Kidney epithelial cell (primary cell): ENCODE measurements around the gene TMEM165. TPM values are rescaled to one million over a fixed set of nuclear protein-coding genes. Genes with fewer than 3 reads are reported as not detected.
"Not testable (repeated sequence)": the region's sequence is repeated elsewhere in the genome, so short reads cannot be mapped to it uniquely, and the experiment has no call there.

Source experiments
- DNase-seq: peaks from one replicate; pipeline ENCODE4 v3.0.0-alpha.2; 2010; ENCODE audit warnings: low read depth
- H3K27me3 ChIP-seq: 2 replicates; pipeline ENCODE4 v1.6.0; 2011; ENCODE audit warnings: low read length; ENCODE audit not compliant: control insufficient read depth, insufficient read depth
- H3K36me3 ChIP-seq: 2 replicates; pipeline ENCODE4 v1.5.1; 2011; ENCODE audit warnings: low read length; ENCODE audit not compliant: control insufficient read depth, insufficient read depth
- H3K4me3 ChIP-seq: 2 replicates; pipeline ENCODE4 v1.5.1; 2011; ENCODE audit warnings: low read depth, mild to moderate bottlenecking, control low read depth, low read length
- total RNA-seq: library from RNA; depleted of rRNA; stranded (reverse); fragments of >200 nt; gene quantifications from 2 replicates; pipeline ENCODE4 v1.2.3, GENCODE V29; 2015
- TF ChIP-seq, protein P1 (sequence below): IDR thresholded peaks from 2 replicates; pipeline ENCODE4 v1.5.1; 2011; ENCODE audit warnings: mild to moderate bottlenecking, moderate library complexity, low read length, control low read depth, inconsistent platforms; ENCODE audit not compliant: insufficient read depth, poor library complexity, severe bottlenecking

Gene TMEM165, protein sequence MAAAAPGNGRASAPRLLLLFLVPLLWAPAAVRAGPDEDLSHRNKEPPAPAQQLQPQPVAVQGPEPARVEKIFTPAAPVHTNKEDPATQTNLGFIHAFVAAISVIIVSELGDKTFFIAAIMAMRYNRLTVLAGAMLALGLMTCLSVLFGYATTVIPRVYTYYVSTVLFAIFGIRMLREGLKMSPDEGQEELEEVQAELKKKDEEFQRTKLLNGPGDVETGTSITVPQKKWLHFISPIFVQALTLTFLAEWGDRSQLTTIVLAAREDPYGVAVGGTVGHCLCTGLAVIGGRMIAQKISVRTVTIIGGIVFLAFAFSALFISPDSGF
- total RNA-seq: 129 and 159 TPM in 2 replicates

DNA sequence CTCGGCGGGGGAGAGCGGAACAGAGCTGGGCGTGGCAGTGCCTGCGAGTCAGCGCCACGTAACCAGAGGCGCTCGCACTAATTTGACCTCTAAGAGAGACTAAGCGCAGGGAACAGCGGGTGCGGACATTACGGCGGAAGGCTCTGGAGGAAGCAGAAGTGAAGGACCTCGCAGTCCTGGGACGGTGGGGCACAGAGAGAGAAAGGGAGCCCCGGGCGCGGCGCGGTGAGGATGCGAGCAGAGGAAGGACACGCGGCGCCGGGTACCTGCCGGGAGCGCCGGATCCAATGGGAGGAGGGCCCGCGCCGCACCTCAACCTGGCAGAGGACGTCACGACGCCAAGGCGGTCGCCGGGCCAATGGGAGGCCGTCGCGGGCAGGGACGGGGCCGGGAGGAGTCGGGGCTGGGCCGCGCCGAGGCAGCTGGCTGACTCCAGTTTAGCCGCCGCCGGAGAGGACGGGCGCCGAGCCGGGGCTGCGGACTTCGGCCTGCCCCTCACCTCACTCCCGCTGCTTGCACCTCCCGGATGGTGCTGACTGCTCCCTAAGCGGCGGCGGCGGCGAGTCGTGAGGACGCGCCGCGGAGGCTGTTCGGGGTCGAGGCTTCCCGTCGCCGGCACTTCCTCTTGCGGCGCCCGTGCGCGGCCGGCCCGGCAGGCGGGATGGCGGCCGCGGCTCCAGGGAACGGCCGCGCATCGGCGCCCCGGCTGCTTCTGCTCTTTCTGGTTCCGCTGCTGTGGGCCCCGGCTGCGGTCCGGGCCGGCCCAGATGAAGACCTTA, at the start of gene TMEM165:
TSS of gene TMEM165 (plus strand) at position 429 of the 779 bp plus-strand sequence. CDS start at position 662, 233 bp downstream.
- TF ChIP-seq, protein P1, sequence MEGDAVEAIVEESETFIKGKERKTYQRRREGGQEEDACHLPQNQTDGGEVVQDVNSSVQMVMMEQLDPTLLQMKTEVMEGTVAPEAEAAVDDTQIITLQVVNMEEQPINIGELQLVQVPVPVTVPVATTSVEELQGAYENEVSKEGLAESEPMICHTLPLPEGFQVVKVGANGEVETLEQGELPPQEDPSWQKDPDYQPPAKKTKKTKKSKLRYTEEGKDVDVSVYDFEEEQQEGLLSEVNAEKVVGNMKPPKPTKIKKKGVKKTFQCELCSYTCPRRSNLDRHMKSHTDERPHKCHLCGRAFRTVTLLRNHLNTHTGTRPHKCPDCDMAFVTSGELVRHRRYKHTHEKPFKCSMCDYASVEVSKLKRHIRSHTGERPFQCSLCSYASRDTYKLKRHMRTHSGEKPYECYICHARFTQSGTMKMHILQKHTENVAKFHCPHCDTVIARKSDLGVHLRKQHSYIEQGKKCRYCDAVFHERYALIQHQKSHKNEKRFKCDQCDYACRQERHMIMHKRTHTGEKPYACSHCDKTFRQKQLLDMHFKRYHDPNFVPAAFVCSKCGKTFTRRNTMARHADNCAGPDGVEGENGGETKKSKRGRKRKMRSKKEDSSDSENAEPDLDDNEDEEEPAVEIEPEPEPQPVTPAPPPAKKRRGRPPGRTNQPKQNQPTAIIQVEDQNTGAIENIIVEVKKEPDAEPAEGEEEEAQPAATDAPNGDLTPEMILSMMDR: no peak

DNA sequence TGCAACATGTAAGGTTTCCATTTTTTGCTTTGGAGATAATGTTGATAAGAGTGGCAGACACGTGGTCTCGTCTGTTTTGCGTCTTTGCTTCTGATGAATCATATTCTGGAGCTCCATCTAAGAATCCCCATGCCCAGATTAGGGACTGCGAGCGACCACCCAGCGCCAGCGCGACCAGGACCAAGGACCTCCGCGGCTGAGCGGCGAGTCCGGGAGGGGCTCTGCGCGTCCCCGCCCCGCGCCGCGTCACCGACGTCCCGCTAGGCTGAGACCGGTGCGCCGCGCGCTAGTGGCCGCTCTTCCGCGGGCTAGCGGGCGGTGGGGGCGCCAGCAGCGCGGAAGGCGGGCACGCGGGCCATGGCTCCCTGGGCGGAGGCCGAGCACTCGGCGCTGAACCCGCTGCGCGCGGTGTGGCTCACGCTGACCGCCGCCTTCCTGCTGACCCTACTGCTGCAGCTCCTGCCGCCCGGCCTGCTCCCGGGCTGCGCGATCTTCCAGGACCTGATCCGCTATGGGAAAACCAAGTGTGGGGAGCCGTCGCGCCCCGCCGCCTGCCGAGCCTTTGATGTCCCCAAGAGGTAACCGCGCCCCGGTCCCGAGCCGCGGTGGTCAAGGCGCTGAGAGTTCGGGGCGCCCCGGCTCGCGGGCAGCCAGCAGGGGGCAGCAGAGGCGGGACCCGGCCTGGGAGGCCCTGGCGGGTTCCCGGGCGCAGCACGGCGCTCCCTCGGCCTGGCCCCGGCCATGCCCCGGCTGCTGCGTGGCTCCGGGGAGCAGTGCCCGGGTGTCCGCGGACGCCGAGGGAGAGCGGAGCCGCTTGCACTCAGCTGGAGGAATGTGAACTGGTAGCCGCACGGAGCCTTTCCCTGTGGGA, 49.5 kb upstream of the TMEM165 start, which contains the start of gene SRD5A3:
TSS of gene SRD5A3 (plus strand) at position 263 of the 871 bp plus-strand sequence. CDS start at position 358, 95 bp downstream.
- no peak for DNase-seq
- Histone ChIP-seq H3K27me3 (no peaks in the 10 kb centered on the region), H3K4me3 (peak within 1 kb of the TSS; percentile 56), H3K36me3 (no peaks in the 10 kb centered on the region)
- TF ChIP-seq, protein P1: peak; percentile 55

More for the DNA sequence above, at the start of gene TMEM165:
- Histone ChIP-seq H3K27me3 (no peaks in the 10 kb centered on the region), H3K36me3 (no peaks in the 10 kb centered on the region), H3K4me3 (peak within 1 kb of the TSS; percentile 91)
- DNase-seq: no peak

DNA sequence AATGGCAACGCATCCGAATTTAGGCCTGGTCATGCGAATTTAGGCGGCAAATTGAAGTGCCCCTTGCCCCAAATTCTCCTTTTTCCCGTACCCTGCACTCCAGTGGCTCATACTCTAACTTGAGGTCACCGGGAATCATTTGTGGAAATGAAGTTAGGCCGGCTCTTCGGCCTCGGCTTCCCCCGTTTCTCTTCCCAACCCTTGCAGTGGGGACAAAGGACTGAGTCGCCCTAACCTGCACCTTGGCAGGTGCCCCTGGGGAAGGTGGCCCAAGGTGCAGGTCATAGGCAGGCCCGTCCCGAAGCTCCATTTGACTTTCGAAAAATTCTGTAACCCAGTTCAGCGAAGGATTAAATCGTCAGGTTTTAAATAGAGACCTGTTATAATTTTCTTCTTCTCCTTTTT, 48.9 kb upstream of the TMEM165 start:
- H3K4me3 ChIP-seq: peak overlapping the region; percentile 56
- TF ChIP-seq, protein P1: no peak
- DNase-seq: no peak
- no peaks in the 10 kb centered on the region for H3K36me3 ChIP-seq
- H3K27me3 ChIP-seq: no peaks in the 10 kb centered on the region

DNA sequence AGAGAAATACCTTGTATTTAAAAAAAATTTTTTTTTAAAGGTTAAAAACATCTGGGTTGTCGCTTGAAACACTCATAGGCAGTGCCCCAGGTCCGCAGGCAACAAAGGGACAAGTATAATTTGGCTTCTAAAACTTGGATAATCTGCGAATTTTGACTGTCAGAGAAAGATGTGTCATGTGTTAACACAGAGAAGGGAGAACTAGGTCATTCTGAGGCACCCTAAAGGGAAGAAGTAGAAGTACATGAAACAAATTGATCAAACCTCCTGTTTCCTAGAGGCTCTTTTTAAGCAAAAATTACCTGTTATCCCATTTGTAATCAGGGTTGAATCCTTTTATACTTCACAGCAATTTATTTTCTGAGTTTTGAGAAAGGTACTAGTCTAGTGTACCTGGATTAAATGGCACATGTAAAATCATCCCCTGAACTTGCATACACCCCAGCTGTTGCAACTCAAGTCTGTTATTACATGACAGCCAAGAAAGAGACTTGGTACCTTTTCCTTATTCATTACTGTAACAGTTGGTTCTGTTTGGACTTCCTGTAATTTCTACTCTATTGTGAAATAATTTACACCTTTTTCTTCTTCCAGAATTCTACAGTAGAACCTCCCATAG, 48.0 kb upstream of the TMEM165 start:
- no peak for DNase-seq
- TF ChIP-seq, protein P1: no peak
- no peaks in the 10 kb centered on the region for H3K36me3 ChIP-seq
- no peak overlapping the region for H3K4me3 ChIP-seq
- H3K27me3 ChIP-seq: no peaks in the 10 kb centered on the region

DNA sequence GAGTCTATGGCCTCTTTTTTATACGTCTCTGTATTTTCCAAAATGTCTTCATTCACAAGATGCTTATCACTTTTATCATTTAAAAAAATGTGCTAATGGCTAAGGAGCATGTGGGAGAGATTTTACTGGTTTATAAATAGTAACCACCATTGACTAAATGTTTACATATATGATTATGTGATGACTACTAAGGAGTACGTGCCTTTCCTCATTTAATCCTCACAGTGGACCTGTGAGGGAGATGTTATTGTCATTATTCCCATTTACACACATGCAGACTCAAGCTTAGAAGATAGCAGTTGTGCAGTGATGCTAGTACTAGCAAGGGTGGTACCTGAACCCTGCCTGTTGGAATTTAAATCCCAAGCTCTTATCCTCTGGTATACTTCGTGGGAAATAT, 47.3 kb upstream of the TMEM165 start:
- Histone ChIP-seq H3K27me3 (no peaks in the 10 kb centered on the region), H3K36me3 (no peaks in the 10 kb centered on the region), H3K4me3 (no peak overlapping the region)
- TF ChIP-seq, protein P1: no peak
- DNase-seq: no peak

DNA sequence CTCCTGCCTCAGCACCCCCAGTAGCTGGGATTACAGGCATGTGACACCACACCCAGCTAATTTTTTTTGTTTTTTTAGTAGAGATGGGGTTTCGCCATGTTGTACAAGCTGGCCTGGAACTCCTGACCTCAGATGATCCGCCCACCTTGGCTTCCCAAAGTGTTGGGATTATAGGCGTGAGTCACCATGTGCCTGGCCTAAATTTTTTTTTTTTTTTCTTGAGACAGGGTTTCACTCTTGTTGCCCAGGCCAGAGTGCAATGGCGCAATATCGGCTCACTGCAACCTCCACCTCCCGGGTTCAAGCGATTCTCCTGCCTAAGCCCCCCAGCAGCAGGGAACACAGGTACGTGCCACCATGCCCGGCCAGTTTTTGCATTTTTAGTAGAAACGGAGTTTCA, 44.9 kb upstream of the TMEM165 start:
- not testable (repeated sequence) for H3K36me3 ChIP-seq, DNase-seq, H3K27me3 ChIP-seq, H3K4me3 ChIP-seq
